Fibroblast of skin of right biceps (primary cell): ENCODE measurements around the gene MFAP2.
"Not testable (repeated sequence)": the region's sequence is repeated elsewhere in the genome, so short reads cannot be mapped to it uniquely, and the experiment has no call there.

ENCODE experiments used
- DNase-seq: peaks from one replicate; pipeline ENCODE4 v3.0.0-alpha.2; 2013

Gene MFAP2

DNA sequence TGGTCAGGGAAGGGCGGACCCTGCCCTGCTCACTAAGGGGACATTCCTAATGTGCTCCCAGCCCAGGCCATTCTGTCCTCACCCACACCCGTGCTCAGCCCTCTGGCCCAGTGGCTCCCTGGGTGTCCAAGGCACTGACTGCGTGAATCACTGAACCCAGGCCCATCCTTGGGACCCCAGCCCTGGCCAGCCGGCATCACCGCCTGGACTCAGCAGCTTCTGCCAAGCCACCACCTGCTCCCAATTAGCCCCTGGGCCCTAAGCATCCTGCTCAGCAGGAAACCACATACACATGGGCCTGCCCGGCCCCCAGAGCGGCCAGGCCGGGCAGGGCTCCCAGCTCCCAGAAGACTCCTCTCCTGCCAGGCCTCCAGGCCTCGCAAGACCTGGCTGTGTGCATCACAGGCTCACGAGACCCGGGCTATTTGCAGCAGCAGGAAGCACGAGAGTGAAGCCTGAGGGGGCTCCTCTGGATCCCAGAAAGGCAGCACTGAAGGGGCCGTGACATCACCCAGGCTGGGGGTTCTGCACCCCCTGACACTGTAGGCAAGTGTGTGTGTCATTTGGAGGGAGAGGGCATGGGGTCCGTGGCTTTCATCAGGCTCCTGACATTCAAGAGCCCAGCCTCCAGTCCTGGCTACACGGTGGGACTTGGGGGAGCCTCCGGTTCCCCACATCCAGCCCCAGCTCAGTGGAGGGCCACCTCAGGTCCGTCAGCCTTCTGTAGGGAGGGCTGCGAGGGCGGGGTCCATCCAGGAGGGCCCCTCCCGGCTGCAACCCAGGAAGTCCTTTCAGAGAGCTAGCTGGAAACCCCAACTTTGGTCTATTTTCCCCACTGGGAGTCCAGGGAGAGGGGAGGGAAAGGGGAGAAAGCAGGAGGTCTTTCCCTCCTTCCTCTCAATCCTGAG lies 1.6 kb downstream of the MFAP2 start:
- DNase-seq: peak; percentile 89

DNA sequence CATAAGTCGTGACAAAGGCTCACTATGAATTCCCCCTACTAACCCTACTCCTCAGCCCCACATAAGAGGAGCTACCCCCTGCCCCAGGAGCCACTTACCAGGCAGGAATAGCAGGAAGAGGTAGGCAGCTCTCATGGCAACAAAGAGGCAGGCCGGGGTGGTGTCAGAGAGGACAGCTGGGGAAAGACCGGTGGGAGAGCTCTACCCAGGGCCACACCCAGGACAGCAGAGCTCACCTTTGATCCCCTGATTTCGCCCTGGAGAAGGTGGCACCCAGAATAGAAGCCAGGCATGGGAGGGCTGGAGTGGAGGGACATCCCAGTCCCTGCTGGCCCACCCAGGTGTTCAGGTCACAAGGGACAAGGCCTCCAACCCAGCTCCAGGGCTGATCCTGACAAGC lies 2.3 kb downstream of the MFAP2 start:
- DNase-seq: no peak

DNA sequence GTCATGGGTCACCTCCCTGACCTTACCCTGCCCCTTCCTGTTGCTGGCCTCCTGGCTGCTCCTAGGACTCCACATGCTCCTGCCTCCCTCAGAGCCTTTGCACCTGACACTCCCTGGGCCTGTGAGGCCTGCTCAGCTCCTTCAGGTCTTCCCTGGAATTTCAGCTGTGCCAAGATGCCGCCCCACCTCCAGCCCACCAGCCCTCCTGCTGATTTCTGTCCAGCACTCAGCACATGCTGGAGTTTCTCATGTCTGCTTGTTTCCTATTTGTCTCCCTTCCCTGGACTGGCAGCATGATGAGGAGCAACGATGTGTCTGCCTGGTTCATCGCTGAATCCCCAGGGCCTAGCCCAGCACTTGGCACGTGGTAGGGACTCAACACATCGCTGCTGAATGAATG lies 3.0 kb downstream of the MFAP2 start:
- no peak for DNase-seq

GRCh38 chr1:16976966-16977365 lies 3.5 kb downstream of the MFAP2 start:
- no peak for DNase-seq

- DNase-seq: no peak
These were observed 4.6 kb downstream of the MFAP2 start for GRCh38 chr1:16975838-16976237.

DNA sequence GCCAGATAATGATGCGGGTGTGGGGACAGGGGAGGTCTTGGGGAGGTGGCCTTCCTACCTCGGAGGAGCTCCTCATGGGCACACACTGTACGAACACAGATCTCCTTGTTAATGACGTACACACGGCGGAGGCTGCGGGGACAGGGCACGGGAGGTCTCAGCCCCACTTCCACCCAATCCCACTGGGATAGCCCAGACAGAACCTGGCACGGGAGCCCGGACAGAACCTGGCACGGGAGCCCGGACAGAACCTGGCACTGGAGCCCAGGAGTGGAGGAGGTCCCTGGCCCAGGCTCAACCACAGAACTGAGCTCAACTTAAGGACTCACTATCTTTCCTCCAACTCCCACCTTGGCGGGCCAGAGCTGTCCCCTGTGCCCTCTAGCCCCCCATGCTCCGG lies 5.2 kb downstream of the MFAP2 start:
- DNase-seq: no peak

- no peak for DNase-seq
These were observed 7.2 kb downstream of the MFAP2 start for GRCh38 chr1:16973215-16973614.

DNA sequence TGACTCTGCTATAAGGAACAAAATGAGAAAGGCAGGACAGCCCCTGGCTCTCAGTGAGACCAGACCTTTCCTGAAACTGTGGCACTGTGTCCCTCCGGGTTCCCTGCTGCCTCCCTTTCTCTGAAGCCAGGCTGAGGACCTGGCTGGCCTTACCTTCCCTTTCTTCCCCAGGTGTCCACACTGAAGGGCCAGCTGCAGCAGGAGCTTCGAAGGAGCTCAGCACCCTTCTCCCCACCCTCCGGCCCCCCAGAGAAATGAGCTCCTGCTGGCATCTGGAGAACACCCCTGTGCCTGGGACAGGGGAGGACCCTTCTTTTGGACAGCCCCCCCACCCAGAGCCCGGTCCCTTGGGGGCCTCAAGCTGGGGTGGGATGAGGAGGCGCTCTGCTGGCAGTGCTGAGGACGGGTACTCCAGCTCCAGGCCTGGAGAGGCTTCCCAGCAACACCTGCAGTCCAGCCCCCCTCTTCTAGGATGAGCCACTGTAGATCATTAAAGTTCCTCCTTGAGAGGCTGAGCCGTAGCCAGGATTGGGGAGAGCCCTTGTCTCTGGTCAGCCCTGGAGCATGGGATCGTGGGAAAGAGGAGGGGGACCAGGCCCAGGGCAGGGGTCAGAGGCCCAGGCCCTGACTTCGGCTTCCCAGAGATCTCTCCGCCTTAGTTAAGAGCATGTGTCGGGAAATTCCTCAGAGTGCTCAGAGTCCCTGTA lies 8.1 kb downstream of the MFAP2 start:
- DNase-seq: no peak

DNA sequence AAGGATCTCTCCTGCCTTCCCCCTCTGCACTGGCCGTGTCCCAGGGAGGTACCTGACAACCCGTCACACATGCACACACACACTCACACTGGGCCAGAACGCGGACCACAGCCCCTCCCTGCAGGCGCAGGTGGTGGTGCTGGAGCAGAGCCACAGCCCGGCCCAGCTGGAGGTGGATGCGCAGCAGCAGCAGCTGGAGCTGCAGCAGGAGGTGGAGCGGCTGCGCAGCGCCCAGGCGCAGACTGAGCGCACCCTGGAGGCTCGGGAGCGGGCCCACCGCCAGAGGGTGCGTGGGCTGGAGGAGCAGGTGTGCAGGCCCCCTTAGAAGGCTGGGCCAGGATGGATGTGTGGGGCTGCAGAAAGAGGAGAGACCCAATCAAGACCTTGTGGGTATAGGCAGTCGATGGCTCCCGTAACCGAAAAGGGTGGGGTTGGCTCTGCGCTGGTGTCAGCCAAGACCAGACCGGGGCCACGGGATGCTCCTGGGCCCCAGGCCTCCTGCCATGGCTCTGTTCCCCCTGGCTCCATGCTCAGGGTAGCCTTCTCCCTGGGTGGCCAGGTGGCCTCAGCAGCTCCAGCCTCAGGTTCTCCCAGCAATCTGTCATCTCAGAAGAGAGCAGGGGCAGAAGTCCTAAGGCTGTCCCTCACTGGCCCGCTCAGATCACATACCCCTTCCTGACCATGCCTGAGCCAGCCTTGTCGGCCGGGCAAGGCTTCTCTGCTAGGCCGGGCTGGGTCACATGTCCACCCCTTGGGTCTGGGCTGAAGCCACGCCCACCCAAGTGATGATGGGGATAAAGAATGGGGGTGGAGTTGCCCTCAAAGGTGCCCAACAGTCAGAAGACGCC lies 8.9 kb downstream of the MFAP2 start:
- DNase-seq: no peak

DNA sequence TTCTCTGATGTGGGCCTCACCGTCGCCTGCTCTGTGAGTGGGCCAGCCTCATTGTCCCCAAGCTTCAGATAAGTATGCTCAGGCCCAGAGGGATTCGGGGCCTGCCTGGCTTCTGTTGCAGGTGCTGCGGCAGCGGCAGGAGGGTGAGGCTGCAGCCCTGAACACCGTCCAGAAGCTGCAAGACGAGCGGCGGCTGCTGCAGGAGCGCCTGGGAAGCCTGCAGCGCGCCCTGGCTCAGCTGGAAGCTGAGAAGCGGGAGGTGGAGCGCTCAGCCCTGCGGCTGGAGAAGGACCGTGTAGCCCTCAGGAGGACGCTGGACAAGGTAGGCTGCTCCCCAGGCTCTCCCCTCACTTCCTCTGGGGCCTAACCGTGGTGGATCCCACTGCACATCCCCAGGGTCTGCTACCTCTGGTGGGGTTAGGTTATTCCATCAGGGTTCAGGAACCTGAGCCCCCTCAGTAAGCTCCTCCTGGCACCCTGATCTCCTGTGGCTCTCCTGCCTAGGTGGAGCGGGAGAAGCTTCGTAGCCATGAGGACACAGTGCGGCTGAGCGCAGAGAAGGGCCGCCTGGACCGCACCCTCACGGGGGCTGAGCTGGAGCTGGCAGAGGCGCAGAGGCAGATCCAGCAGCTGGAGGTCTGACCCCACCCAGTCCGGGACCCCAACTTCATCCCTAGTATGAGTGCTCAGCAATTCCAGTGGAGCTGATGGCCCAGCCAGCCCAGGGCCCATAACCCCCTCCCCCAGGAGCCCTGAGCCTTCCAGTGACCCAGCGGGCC lies 10.1 kb downstream of the MFAP2 start:
- no peak for DNase-seq

DNA sequence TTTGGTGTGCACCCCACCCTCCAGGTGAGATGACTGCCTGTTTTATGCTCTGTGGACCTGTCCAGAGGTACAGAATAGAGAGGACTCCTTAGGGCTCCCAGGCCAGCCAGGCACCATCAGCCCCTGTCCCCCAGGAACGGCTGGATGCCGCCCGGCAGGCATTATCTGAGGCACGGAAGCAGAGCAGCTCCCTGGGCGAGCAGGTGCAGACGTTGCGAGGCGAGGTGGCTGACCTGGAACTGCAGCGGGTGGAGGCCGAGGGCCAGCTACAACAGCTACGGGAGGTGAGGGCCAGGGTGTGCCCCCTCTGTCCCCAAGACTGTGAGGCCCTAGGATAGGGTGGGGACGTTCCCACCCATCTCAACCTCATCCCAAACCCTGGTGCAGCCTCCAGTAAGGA lies 10.8 kb downstream of the MFAP2 start:
- DNase-seq: no peak

- DNase-seq: no peak
These were observed 11.3 kb downstream of the MFAP2 start for GRCh38 chr1:16969057-16969611.

GRCh38 chr1:16968372-16968771 lies 12.0 kb downstream of the MFAP2 start:
- DNase-seq: no peak

DNA sequence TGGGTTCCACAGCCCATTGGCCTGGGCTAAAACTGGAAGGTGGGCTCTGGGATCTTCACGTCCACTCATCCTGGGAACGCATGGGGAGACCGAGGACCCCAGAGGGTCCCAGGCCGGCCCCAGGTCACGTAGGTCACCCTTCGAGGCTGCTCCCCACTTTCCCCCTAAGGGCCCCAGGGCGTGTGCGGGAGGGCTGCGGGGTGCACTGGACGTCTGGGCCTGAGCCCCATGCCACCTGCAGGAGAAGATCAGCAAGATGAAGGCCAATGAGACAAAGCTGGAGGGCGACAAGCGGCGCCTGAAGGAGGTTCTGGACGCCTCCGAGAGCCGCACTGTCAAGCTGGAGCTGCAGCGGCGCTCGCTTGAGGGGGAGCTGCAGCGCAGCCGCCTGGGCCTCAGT lies 12.5 kb downstream of the MFAP2 start:
- DNase-seq: no peak

DNA sequence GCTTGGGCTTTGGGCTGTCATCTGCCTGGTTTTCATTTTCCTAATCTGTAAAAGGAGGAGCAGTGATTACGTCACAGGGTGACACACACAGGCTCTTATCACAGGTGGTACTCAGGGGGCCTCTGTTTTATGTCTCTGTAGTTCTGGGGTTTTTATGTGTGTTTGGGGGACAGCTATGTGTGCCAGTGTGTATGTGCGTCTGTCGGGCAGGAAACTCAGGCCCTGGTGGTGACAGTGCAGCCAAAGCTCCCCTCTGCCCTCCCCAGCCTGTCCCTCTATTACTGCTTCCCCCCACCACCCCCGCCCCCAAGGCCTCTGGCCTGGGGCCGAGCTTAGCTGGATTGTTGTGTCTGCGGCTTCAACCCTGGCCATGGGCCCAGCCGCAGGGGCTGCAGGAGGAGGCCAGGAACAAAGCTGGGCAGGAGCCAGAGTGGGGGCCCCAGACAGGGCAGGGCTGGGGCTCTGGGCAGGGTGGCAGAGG lies 13.3 kb downstream of the MFAP2 start:
- peak; percentile 89 for DNase-seq

DNA sequence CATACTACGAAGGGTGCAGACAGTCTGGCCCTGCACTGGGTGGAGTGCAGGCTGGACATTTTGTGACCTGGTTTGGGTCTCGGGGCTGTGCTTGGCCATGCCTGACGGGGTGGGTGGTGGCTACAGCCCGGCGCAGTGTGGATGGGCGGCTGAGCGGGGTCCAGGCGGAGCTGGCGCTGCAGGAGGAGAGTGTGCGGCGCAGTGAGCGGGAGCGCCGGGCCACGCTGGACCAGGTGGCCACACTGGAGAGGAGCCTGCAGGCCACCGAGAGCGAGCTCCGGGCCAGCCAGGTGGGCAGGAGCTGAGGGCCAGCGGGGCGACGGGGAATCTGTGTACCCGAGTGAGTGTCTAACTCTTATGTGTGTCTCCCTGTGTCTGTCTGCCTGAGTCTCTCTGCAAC lies 14.1 kb downstream of the MFAP2 start:
- no peak for DNase-seq

DNA sequence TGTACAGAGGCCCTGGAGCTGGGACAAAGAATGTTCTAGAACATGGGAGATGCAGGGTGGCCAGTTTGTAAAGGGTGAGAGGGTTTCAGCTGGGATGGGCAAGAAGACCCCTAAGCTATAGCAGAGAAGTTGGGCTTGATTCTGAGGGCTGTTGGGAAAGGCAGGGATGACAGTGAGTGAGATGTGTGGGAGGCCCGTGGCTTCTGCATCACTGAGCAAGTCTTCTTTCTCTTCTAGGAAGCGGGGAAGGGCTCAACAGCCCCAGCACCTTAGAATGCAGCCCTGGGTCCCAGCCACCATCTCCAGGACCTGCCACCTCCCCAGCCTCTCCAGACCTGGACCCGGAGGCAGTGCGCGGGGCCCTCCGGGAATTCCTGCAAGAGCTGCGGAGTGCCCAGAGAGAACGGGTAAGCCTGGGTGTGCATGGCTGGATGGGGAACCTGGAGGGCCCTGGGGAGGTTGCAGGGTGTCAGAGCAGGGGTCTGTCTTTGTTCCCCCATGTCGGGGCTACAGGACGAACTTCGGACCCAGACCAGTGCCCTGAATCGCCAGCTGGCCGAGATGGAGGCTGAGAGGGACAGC lies 14.8 kb downstream of the MFAP2 start:
- DNase-seq: no peak

DNA sequence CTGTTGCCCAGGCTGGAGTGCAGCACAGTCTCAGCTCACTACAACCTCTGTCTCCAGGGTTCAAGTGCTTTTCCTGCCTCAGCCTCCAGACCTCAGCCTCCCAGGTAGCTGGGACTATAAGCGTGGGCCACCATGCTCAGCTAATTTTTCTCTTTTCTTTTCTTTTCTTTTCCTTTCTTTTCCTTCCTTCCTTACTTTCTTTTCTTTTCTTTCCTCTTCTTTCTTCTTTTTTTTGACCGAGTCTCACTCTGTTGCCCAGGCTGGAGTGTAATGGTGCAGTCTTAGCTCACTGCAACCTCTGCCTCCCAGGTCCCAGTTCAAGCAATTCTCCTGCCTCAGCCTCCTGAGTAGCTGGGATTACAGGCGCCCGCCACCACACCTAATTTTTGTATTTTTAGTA lies 16.3 kb downstream of the MFAP2 start:
- DNase-seq: not testable (repeated sequence)

GRCh38 chr1:16961297-16962133 lies 18.9 kb downstream of the MFAP2 start:
- no peak for DNase-seq

DNA sequence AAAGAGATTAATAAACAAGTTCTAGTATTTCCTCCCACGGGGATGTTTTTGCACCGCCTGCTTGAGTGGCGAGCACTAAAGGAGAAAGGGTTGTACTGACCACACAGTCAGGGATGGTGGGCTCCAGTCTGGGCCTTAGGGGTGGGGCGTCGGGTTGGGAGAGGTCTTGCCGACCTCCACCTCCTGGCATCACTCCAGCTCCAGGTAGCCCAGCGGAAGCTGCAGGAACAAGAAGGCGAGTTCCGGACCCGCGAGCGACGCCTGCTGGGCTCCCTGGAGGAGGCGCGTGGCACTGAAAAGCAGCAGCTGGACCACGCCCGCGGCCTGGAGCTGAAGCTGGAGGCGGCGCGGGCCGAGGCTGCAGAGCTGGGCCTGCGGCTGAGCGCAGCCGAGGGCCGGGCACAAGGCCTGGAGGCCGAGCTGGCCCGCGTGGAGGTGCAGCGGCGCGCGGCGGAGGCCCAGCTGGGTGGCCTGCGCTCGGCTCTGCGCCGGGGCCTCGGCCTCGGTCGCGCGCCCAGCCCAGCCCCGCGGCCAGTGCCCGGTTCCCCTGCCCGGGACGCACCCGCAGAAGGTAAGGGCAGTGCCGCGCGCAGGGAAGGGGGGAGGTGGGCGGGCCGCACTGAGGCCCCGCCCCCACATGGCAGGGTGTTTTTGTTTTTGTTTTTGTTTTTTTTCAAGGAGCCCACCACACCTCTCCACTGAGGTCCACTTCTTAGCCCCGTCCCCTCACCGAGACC lies 19.7 kb downstream of the MFAP2 start:
- peak; percentile 78 for DNase-seq
